ENCODE results near the gene ATP13A3. TPM values are rescaled to one million over a fixed set of nuclear protein-coding genes. Genes with fewer than 3 reads are reported as not detected.

The ATP13A3 gene
- total RNA-seq, 1 experiment from 2014 or later, result 119 TPM

DNA sequence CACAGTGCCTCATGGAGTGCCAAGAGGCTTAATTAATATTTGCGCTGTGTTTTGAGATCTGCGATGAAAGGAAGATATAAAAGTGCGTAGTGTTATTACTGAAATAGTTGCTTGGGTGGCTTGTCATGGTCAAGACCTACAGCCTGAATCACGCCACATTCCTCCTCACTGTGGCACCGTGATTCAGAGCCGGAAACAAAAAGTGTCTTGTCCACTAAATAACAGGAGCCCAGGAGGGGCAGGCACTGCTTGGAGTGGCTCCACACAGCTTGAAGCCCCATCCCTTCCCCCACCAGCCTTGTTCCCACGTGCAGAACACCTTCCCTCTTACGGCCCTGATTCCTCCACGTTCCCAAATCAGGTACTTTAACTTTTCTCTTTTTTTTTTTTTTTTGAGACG, 116.0 kb downstream of the ATP13A3 start:
- ChIA-PET CTCF (no interaction called here), POLR2A (no interaction called here)
- TF ChIP-seq, protein P1, sequence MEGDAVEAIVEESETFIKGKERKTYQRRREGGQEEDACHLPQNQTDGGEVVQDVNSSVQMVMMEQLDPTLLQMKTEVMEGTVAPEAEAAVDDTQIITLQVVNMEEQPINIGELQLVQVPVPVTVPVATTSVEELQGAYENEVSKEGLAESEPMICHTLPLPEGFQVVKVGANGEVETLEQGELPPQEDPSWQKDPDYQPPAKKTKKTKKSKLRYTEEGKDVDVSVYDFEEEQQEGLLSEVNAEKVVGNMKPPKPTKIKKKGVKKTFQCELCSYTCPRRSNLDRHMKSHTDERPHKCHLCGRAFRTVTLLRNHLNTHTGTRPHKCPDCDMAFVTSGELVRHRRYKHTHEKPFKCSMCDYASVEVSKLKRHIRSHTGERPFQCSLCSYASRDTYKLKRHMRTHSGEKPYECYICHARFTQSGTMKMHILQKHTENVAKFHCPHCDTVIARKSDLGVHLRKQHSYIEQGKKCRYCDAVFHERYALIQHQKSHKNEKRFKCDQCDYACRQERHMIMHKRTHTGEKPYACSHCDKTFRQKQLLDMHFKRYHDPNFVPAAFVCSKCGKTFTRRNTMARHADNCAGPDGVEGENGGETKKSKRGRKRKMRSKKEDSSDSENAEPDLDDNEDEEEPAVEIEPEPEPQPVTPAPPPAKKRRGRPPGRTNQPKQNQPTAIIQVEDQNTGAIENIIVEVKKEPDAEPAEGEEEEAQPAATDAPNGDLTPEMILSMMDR (IDR thresholded peaks at IDR 0.05; ENCODE audit: unreplicated experiment), result no peak
- no peaks in the 10 kb centered on the region for H3K36me3 Mint-ChIP-seq (ENCODE audit: insufficient read depth, unreplicated experiment)
- intact Hi-C loops (cut with micrococcal nuclease), result no loop called here
- H3K4me3 Mint-ChIP-seq (ENCODE audit: unreplicated experiment), result no peak overlapping the region
- H3K9me3 Mint-ChIP-seq (ENCODE audit: unreplicated experiment), result no peaks in the 10 kb centered on the region
- no peak for DNase-seq (ENCODE audit: unreplicated experiment)
- no peak overlapping the region for H3K27ac Mint-ChIP-seq (ENCODE audit: low read depth, unreplicated experiment)
- peaks cover 5% of the 10 kb centered on the region for H3K4me1 Mint-ChIP-seq (ENCODE audit: insufficient read depth, unreplicated experiment)
- H3K27me3 Mint-ChIP-seq (ENCODE audit: insufficient read depth, unreplicated experiment), result peaks cover 63% of the 10 kb centered on the region
- BruUV-seq (replicated peaks), result no TSS peak

DNA sequence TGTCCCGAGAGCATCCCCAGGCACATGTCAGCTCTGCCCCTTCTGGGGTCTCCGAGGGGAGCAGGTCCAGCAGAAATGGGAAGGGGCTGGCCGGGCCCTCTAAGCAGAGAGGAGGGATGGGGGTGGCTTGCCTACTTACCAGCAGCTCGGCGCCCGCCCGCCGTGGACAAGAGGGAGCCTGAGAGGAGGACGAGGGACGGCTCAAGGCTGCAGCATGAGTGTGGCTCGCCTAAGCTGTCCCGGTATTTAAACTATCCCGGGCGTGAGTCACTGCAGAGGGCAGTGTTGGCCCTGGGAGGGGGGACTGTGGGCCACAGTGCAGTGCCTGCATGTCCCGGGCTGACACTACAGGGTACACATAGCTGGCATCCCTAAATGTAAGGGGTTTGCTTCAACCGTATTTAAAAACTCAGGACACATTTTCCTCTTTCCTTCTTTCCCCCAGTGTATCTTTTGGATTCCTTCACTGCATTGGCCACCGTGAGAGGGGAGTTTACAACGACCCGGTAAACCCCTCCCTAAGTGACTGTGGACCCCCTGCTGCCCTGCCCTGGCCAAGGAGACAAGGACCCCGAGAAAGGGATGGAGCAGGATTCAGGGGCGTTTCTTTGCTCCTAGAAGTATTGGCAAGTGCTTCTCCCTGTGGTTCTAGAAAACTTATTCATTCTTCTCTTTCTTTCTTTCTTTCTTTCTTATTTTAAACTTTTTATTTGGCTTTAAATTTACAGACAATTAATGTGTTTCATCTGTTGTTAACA, 117.1 kb downstream of the ATP13A3 start, which contains the start of gene LRRC15:
Gene LRRC15 (minus strand): TSS at position 222 of the 758 bp plus-strand sequence. CDS start 8,700 bp downstream, outside the sequence.
- peak; percentile 48 for DNase-seq (ENCODE audit: unreplicated experiment)
- Mint-ChIP-seq H3K4me3 (ENCODE audit: unreplicated experiment) (no peak within 1 kb of the TSS), H3K36me3 (ENCODE audit: insufficient read depth, unreplicated experiment) (no peaks in the 10 kb centered on the region), H3K4me1 (ENCODE audit: insufficient read depth, unreplicated experiment) (peaks cover 5% of the 10 kb centered on the region), H3K27ac (ENCODE audit: low read depth, unreplicated experiment) (no peak within 1 kb of the TSS), H3K9me3 (ENCODE audit: unreplicated experiment) (no peaks in the 10 kb centered on the region), H3K27me3 (ENCODE audit: insufficient read depth, unreplicated experiment) (peaks cover 52% of the 10 kb centered on the region)
- ChIA-PET POLR2A (no interaction called here), CTCF (no interaction called here)
- no TSS peak for BruUV-seq (replicated peaks)
- TF ChIP-seq, protein P1 (IDR thresholded peaks at IDR 0.05; ENCODE audit: unreplicated experiment), result no peak
- intact Hi-C loops (cut with micrococcal nuclease), result no loop called here

DNA sequence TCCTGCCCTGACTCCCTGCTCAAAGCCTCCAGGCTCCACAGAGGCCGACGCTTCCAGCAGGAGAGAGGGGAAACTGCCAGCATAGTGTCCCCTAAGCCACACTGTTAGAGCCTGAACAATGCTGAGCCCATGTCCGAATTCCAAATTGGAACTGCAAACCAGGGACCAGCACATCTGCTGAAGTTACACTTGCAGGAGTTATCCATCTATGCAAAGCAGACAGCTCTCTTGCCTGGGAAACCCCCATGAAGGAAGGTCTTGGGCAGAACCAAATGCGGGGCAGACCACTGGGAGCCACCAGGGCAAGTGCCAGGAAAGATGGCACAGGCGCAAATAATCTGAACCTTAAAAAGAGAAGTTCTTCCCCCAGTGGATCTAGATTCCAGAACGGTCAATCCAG, 117.9 kb downstream of the ATP13A3 start:
- Mint-ChIP-seq H3K27ac (ENCODE audit: low read depth, unreplicated experiment) (no peak overlapping the region), H3K9me3 (ENCODE audit: unreplicated experiment) (no peaks in the 10 kb centered on the region), H3K4me3 (ENCODE audit: unreplicated experiment) (no peak overlapping the region), H3K4me1 (ENCODE audit: insufficient read depth, unreplicated experiment) (peaks cover 5% of the 10 kb centered on the region), H3K36me3 (ENCODE audit: insufficient read depth, unreplicated experiment) (no peaks in the 10 kb centered on the region), H3K27me3 (ENCODE audit: insufficient read depth, unreplicated experiment) (peaks cover 49% of the 10 kb centered on the region)
- CTCF ChIA-PET, result interaction anchor here (0.7 kb wide), 1 partner anchor 10 kb away, joined by 3 read pairs; no protein-coding TSS in a partner anchor
- no TSS peak for BruUV-seq (replicated peaks)
- TF ChIP-seq, protein P1 (IDR thresholded peaks at IDR 0.05; ENCODE audit: unreplicated experiment), result no peak
- intact Hi-C loops (cut with micrococcal nuclease), result no loop called here
- POLR2A ChIA-PET, result no interaction called here
- DNase-seq (ENCODE audit: unreplicated experiment), result no peak

DNA sequence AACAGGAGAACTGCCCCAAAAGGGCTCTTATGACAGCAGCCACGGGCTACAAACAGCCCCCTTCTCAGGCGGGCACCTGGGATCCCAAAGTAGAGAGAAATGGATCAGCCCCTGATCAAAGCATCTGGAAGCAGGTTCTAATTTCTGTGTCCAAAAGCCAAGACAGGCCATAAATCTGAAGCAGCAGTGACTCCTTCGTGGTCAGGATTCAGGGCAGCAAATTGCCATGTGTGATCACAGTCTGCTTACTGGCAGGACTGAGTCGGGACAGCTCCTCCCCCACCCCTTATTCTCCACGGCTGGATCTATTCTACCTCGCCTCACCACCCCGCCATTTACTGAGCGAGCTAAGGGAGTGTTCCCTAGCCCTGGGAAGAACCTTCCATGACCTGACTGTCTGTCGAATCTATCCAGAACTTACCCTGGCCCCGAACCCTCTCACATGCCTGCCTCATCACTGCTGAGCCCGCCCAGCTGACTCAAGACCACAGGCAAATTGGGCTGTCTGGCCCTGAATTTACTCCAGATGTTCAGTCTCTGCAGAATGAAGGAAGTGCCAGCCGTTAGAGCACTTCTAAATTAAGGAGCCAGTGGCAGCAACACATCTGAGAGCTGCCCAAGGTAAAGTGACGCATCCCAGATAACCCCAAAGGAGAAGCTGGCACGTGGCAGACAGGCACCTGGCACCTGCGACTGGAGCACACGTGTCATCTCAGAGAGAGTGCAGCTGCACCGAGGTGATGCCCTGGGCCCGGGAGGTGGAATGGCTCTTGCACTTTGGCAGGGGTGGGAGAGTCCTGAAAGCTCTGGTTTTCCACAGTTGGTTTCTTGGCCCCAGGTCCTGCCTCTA, 118.6 kb downstream of the ATP13A3 start:
- intact Hi-C loops (cut with micrococcal nuclease), result no loop called here
- Mint-ChIP-seq H3K4me3 (ENCODE audit: unreplicated experiment) (no peak overlapping the region), H3K9me3 (ENCODE audit: unreplicated experiment) (no peaks in the 10 kb centered on the region), H3K27me3 (ENCODE audit: insufficient read depth, unreplicated experiment) (peaks cover 49% of the 10 kb centered on the region), H3K4me1 (ENCODE audit: insufficient read depth, unreplicated experiment) (peaks cover 5% of the 10 kb centered on the region), H3K36me3 (ENCODE audit: insufficient read depth, unreplicated experiment) (no peaks in the 10 kb centered on the region), H3K27ac (ENCODE audit: low read depth, unreplicated experiment) (no peak overlapping the region)
- TF ChIP-seq, protein P1 (IDR thresholded peaks at IDR 0.05; ENCODE audit: unreplicated experiment), result no peak
- DNase-seq (ENCODE audit: unreplicated experiment), result no peak
- ChIA-PET POLR2A (no interaction called here), CTCF (interaction anchor here (0.6 to 0.7 kb wide), 2 partner anchors 9 to 24 kb away, joined by 3 to 4 read pairs; no protein-coding TSS in a partner anchor)
- no TSS peak for BruUV-seq (replicated peaks)

Data from MCF 10A (cell line).